Loucy (cell line): ENCODE data around the gene CAB39.

Experiments used
- H2AFZ ChIP-seq: fragments of 200-600 bp; sonication (generic); 2 replicates; pipeline ENCODE4 v1.6.0; 2016; ENCODE audit warnings: antibody characterized with exemption, mild to moderate bottlenecking, low read length, moderate library complexity
- H3F3A ChIP-seq: fragments of 200-600 bp; 2 replicates; pipeline ENCODE4 v1.6.0; 2016; ENCODE audit warnings: antibody characterized with exemption, low read depth, mild to moderate bottlenecking
- H3K27me3 ChIP-seq: fragments of 200-600 bp; sonication (generic); 2 replicates; pipeline ENCODE4 v1.6.1; 2014; ENCODE audit warnings: low read length, mild to moderate bottlenecking; ENCODE audit not compliant: insufficient read depth, poor library complexity, severe bottlenecking
- H3K36me3 ChIP-seq: fragments of 200-600 bp; sonication (generic); 2 replicates; pipeline ENCODE4 v1.6.1; 2016; ENCODE audit warnings: low read length; ENCODE audit not compliant: insufficient read depth
- H3K4me1 ChIP-seq: fragments of 200-600 bp; sonication (generic); 2 replicates; pipeline ENCODE4 v1.5.1; 2014; ENCODE audit warnings: low read length, mild to moderate bottlenecking; ENCODE audit not compliant: insufficient read depth, poor library complexity, severe bottlenecking
- H3K4me2 ChIP-seq: fragments of 200-600 bp; sonication (generic); 2 replicates; pipeline ENCODE4 v1.6.0; 2014; ENCODE audit warnings: antibody characterized with exemption, low read length, low read depth, mild to moderate bottlenecking; ENCODE audit not compliant: poor library complexity, severe bottlenecking
- H3K4me3 ChIP-seq: fragments of 200-600 bp; sonication (generic); 2 replicates; pipeline ENCODE4 v1.5.1; 2014; ENCODE audit warnings: low read length, mild to moderate bottlenecking, mixed read lengths; ENCODE audit not compliant: poor library complexity, severe bottlenecking
- H3K79me2 ChIP-seq: fragments of 200-600 bp; sonication (generic); 2 replicates; pipeline ENCODE4 v1.6.1; 2014; ENCODE audit warnings: low read length; ENCODE audit not compliant: insufficient read depth
- H3K9ac ChIP-seq: fragments of 200-600 bp; sonication (generic); 2 replicates; pipeline ENCODE4 v1.6.0; 2014; ENCODE audit warnings: mild to moderate bottlenecking, low read depth, low read length, moderate library complexity; ENCODE audit not compliant: poor library complexity, severe bottlenecking
- H3K9me2 ChIP-seq: fragments of 200-600 bp; sonication (generic); replicated peaks from 2 replicates; pipeline ENCODE4 v1.6.1; 2016; ENCODE audit warnings: low read depth, low read length, mixed read lengths
- H3K9me3 ChIP-seq: fragments of 200-600 bp; sonication (generic); 2 replicates; pipeline ENCODE4 v1.6.1; 2014; ENCODE audit warnings: mild to moderate bottlenecking, antibody characterized with exemption, low read length, low read depth; ENCODE audit not compliant: insufficient read depth
- H4K20me1 ChIP-seq: fragments of 200-600 bp; sonication (generic); 2 replicates; pipeline ENCODE4 v1.6.0; 2014; ENCODE audit warnings: antibody characterized with exemption, low read length, mild to moderate bottlenecking; ENCODE audit not compliant: insufficient read depth, poor library complexity, severe bottlenecking
- EZH2phosphoT487 ChIP-seq: fragments of 200-600 bp; IDR thresholded peaks from 2 replicates; pipeline ENCODE4 v1.6.1; 2018; ENCODE audit warnings: antibody characterized with exemption, mild to moderate bottlenecking, moderate library complexity, borderline replicate concordance
- TF ChIP-seq, protein P1 (sequence below): fragments of 200-600 bp; sonication (generic); conservative IDR thresholded peaks from 2 replicates; pipeline ENCODE4 v1.5.1; 2014; ENCODE audit warnings: mild to moderate bottlenecking, antibody characterized with exemption, low read length

The CAB39 gene

DNA sequence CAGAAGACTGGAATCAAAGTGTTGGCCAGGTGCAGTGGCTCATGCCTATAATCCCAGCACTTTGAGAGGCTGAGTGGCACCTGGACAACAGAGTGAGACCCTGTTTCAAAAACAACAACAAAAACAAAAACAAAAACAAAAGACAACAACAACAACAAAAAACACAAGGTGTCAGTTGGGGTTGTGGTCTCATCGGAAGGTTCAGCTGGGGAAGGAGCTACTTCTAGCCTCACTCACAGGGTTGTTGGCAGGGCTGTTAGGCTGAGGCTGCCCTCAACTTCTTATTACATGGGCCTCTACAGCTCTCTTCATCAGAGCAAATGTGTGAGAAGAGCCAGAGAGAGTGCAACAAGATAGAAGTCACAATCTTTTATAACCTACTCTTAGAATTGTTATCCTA, 34.6 kb upstream of the CAB39 start:
- no peaks in the 10 kb centered on the region for H3K36me3 ChIP-seq
- H3K27me3 ChIP-seq, result no peaks in the 10 kb centered on the region
- no peak overlapping the region for H3K9ac ChIP-seq
- TF ChIP-seq, protein P1, sequence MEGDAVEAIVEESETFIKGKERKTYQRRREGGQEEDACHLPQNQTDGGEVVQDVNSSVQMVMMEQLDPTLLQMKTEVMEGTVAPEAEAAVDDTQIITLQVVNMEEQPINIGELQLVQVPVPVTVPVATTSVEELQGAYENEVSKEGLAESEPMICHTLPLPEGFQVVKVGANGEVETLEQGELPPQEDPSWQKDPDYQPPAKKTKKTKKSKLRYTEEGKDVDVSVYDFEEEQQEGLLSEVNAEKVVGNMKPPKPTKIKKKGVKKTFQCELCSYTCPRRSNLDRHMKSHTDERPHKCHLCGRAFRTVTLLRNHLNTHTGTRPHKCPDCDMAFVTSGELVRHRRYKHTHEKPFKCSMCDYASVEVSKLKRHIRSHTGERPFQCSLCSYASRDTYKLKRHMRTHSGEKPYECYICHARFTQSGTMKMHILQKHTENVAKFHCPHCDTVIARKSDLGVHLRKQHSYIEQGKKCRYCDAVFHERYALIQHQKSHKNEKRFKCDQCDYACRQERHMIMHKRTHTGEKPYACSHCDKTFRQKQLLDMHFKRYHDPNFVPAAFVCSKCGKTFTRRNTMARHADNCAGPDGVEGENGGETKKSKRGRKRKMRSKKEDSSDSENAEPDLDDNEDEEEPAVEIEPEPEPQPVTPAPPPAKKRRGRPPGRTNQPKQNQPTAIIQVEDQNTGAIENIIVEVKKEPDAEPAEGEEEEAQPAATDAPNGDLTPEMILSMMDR, result no peak
- no peak for TF ChIP-seq EZH2phosphoT487
- no peak overlapping the region for H2AFZ ChIP-seq
- H3F3A ChIP-seq, result no peaks in the 10 kb centered on the region
- no peaks in the 10 kb centered on the region for H3K9me2 ChIP-seq
- H3K4me2 ChIP-seq, result no peak overlapping the region
- no peak overlapping the region for H3K4me3 ChIP-seq
- peaks cover 8% of the 10 kb centered on the region for H3K4me1 ChIP-seq
- no peaks in the 10 kb centered on the region for H3K79me2 ChIP-seq
- no peaks in the 10 kb centered on the region for H3K9me3 ChIP-seq
- no peaks in the 10 kb centered on the region for H4K20me1 ChIP-seq

- no peak overlapping the region for H2AFZ ChIP-seq
- H3K4me2 ChIP-seq, result no peak overlapping the region
- H3K9ac ChIP-seq, result no peak overlapping the region
- H3F3A ChIP-seq, result no peaks in the 10 kb centered on the region
- H3K9me2 ChIP-seq, result no peaks in the 10 kb centered on the region
- H3K4me1 ChIP-seq, result peaks cover 8% of the 10 kb centered on the region
- H4K20me1 ChIP-seq, result no peaks in the 10 kb centered on the region
- H3K79me2 ChIP-seq, result no peaks in the 10 kb centered on the region
- H3K27me3 ChIP-seq, result no peaks in the 10 kb centered on the region
- no peaks in the 10 kb centered on the region for H3K9me3 ChIP-seq
- H3K36me3 ChIP-seq, result no peaks in the 10 kb centered on the region
- no peak for TF ChIP-seq EZH2phosphoT487
- TF ChIP-seq, protein P1, result no peak
- H3K4me3 ChIP-seq, result no peak overlapping the region
These were observed 34.2 kb upstream of the CAB39 start for GRCh38 chr2:230678451-230678850.

DNA sequence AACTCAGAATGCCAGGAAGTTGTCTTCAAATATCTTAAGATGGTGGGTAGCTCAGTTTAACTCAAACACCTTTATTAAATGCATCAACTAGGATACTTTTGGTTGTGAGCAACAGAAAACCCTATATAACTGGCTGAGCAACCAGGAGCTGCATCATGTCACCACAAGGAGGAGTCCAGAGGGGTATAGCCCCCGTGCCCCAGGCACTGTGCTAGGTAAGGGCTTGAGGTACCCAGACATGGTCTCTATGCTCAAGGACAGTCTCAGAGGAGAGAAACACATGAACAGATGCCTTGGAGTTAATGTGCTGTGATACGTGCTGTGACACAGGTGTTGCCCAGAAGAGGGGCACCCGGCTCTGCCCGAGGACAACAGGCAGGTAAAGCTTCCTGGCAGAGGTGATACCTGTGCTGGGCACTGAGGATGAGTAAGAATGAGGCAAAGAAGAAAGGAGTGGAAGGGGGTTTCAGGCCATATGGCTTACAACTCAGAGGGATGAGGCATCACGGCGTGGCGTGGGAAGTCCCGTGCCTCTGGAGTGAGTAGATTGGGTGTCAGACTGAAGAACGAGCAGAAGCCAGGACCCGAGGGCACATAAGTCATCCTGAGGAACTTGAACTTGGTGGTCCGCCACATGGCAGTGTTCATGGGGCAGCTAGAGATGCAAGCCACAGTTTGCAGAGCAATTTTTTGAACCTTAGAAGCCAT, 32.0 kb upstream of the CAB39 start:
- Histone ChIP-seq H3K79me2 (no peaks in the 10 kb centered on the region), H3K4me3 (no peak overlapping the region), H3K9ac (no peak overlapping the region), H3K27me3 (no peaks in the 10 kb centered on the region), H2AFZ (no peak overlapping the region), H3F3A (no peaks in the 10 kb centered on the region), H3K4me2 (no peak overlapping the region), H3K9me2 (no peaks in the 10 kb centered on the region), H4K20me1 (no peaks in the 10 kb centered on the region), H3K9me3 (no peaks in the 10 kb centered on the region), H3K36me3 (no peaks in the 10 kb centered on the region), H3K4me1 (no peaks in the 10 kb centered on the region)
- no peak for TF ChIP-seq EZH2phosphoT487
- TF ChIP-seq, protein P1, result peak; percentile 18; the same call in 1 of the 2 replicates
